Spleen (tissue), 11 donors: ENCODE data around the gene EVL. TPM values are rescaled to one million over a fixed set of nuclear protein-coding genes. Genes with fewer than 3 reads are reported as not detected.
A peak's percentile ranks its signal among the peaks of the same experiment; 100 is the strongest.

Source experiments
- DNase-seq: peaks from one replicate; pipeline ENCODE4 v3.0.0-alpha.2; 2020
- H3K27ac ChIP-seq, 8 donors: fragments of 200-600 bp; sonication (generic) in 7 of 8; 1 replicate in 4 of 8; 2 replicates in 4 of 8; pipeline versions ENCODE4 v1.5.0 to v1.8.0; 2016 to 2021; ENCODE audit warnings: inconsistent platforms in 4 of 8, mild to moderate bottlenecking in 4 of 8, moderate library complexity in 1 of 8
- H3K27me3 ChIP-seq, 7 donors: fragments of 200-600 bp; sonication (generic) in 6 of 7; replicated peaks in 1 of 7; 1 replicate in 4 of 7; 2 replicates in 3 of 7; pipeline versions ENCODE4 v1.5.0 to v1.8.0; 2016 to 2021; ENCODE audit warnings: inconsistent platforms in 3 of 7, mild to moderate bottlenecking in 1 of 7
- H3K36me3 ChIP-seq, 6 donors: fragments of 200-600 bp; sonication (generic) in 5 of 6; 1 replicate in 4 of 6; 2 replicates in 2 of 6; pipeline versions ENCODE4 v1.5.0 to v1.8.0; 2016 to 2021; ENCODE audit warnings: inconsistent platforms in 2 of 6
- H3K4me1 ChIP-seq, 6 donors: fragments of 200-600 bp; sonication (generic) in 5 of 6; 1 replicate in 3 of 6; 2 replicates in 3 of 6; pipeline versions ENCODE4 v1.5.0 to v1.8.0; 2016 to 2021; ENCODE audit warnings: inconsistent platforms in 3 of 6
- H3K4me3 ChIP-seq, 8 donors: fragments of 200-600 bp; sonication (generic) in 7 of 8; 1 replicate in 4 of 8; 2 replicates in 4 of 8; pipeline versions ENCODE4 v1.5.0 to v1.8.0; 2016 to 2021; ENCODE audit warnings: inconsistent platforms in 4 of 8, mild to moderate bottlenecking in 4 of 8, moderate library complexity in 2 of 8
- H3K9me3 ChIP-seq, 8 donors: fragments of 200-600 bp; sonication (generic) in 7 of 8; 1 replicate in 4 of 8; 2 replicates in 4 of 8; pipeline versions ENCODE4 v1.5.0 to v1.8.0; 2016 to 2021; ENCODE audit warnings: inconsistent platforms in 4 of 8
- POLR2A ChIP-seq, 3 donors: fragments of 450-650 bp; IDR thresholded peaks; one replicate each; pipeline ENCODE4 v1.5.1; 2017; ENCODE audit warnings: antibody characterized with exemption in 3 of 3, mild to moderate bottlenecking in 1 of 3
- POLR2AphosphoS5 ChIP-seq, 3 donors: sonication (generic); formaldehyde crosslinking; IDR thresholded peaks; one replicate each; pipeline ENCODE4 v1.5.1; 2017; ENCODE audit warnings: antibody characterized with exemption in 3 of 3
- WGBS, 5 donors: extraction: QIAGEN DNeasy Blood & Tissue Kit in 3 of 5; methylation state at CpG; one replicate each; pipeline versions ENCODE4 v1.1.5 to v1.1.7; 2013 to 2018; 5-methylcytosine and 5-hydroxymethylcytosine counted together
- intact Hi-C: fragments of 100-400 bp; cut with DNase I; formaldehyde crosslinking; loops from one replicate; pipeline ENCODE4 v1.15.0; 2023; ENCODE audit warnings: low total_unique reads
- polyA plus RNA-seq, 3 donors: library from polyadenylated mRNA; stranded (reverse); fragments of 200-250 nt; gene quantifications; one replicate each; pipeline ENCODE4 v1.2.1, GENCODE V29; 2013
- total RNA-seq, 7 donors: library from RNA; depleted of rRNA in 3 of 7; stranded (reverse); fragments of >200 nt in 3 of 7; fragmentation: NEBNext Ultra II Directional in 4 of 7; extraction: Animal tissue kit (Norgen Biotek cat#: 25700) in 4 of 7; gene quantifications; one replicate each; pipeline versions ENCODE4 v1.1.0 to v1.2.1, GENCODE V29; 2016 to 2021
- TF ChIP-seq, protein P1 (sequence below), 11 experiments: fragments of 200-600 bp in 7 of 11; fragments of 450-650 bp in 4 of 11; sonication (generic) in 4 of 11; IDR thresholded peaks in 8 of 11; conservative IDR thresholded peaks in 3 of 11; 1 replicate in 7 of 11; 2 replicates in 4 of 11; pipeline versions ENCODE4 v1.4.0 to v1.8.0; 2016 to 2021; ENCODE audit warnings: antibody characterized with exemption in 11 of 11, inconsistent platforms in 4 of 11, mild to moderate bottlenecking in 1 of 11
- donor health status: healthy with polysubstance abuse.
- donor health status: DM: no; HTN: no; CAD: no; lungs with moderate emphysema.
- donor health status: DM: no; HTN: no; CAD: no.
- donor health status: Bipolar disorder and iron deficiency.
- donor health status: healthy.
- donor health status: DM: no; HTN: no; CAD: no.
- donor health status: DM: yes; HTN: yes; CAD: no.

EVL gene
- total and polyA plus RNA-seq, 10 donors, result 169 to 336 (median 271) TPM

DNA sequence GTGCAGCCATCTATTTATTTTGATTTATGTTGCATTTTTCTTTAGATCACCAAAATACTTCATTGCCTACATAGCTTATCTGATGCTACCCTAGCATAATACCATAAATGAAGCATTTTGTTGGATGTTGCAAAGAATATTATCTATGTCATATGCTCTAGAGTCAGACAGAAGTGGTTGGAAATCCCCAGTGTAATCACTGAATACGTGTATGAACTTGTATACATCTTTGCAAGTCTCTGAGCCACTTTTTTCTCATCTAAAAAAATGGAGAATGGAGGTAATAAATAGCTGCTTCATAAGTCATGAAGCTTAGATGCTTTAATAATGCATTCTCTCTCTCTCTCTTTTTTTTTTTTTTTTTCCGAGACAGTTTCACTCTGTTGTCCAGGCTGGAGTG, 18.5 kb downstream of the EVL start:
- peak overlapping the region in 1 of 8 donors; percentile 76 for H3K27ac ChIP-seq
- TF ChIP-seq POLR2A (IDR thresholded peaks at IDR 0.05) (no peak), POLR2AphosphoS5 (IDR thresholded peaks at IDR 0.05) (no peak)
- TF ChIP-seq, protein P1, sequence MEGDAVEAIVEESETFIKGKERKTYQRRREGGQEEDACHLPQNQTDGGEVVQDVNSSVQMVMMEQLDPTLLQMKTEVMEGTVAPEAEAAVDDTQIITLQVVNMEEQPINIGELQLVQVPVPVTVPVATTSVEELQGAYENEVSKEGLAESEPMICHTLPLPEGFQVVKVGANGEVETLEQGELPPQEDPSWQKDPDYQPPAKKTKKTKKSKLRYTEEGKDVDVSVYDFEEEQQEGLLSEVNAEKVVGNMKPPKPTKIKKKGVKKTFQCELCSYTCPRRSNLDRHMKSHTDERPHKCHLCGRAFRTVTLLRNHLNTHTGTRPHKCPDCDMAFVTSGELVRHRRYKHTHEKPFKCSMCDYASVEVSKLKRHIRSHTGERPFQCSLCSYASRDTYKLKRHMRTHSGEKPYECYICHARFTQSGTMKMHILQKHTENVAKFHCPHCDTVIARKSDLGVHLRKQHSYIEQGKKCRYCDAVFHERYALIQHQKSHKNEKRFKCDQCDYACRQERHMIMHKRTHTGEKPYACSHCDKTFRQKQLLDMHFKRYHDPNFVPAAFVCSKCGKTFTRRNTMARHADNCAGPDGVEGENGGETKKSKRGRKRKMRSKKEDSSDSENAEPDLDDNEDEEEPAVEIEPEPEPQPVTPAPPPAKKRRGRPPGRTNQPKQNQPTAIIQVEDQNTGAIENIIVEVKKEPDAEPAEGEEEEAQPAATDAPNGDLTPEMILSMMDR (IDR thresholded peaks at IDR 0.05 in 8 of 11, conservative IDR thresholded peaks at IDR 0.05 in 3 of 11), result no peak
- peaks cover 0 to 79% (median 42%) of the 10 kb centered on the region in 6 donors for H3K36me3 ChIP-seq
- no peak for DNase-seq
- no peaks in the 10 kb centered on the region for H3K27me3 ChIP-seq
- H3K9me3 ChIP-seq, result no peaks in the 10 kb centered on the region
- intact Hi-C loops, result no loop called here
- no peak overlapping the region for H3K4me3 ChIP-seq
- H3K4me1 ChIP-seq, result peaks cover 31 to 100% (median 69%) of the 10 kb centered on the region in 6 donors
- 54 to 78% (median 64%) methylated on average over 2 of the region's 2 CpGs for WGBS, 5 donors

DNA sequence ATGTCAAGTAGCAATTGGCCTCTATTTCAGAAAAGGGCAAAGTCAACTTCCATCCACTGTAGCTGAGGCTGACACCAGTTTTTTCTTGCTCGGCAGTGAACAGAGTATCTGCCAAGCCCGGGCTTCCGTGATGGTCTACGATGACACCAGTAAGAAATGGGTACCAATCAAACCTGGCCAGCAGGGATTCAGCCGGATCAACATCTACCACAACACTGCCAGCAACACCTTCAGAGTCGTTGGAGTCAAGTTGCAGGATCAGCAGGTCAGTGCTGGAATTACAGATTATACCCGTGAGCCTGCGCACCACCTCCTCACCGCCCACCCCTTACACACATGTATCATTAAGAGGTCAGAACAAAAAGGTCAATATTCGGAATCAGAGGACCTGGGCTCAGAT, 19.4 kb downstream of the EVL start:
- H3K27ac ChIP-seq, result peak overlapping the region in 1 of 8 donors; percentile 4
- peaks cover 22 to 100% (median 60%) of the 10 kb centered on the region in 6 donors for H3K4me1 ChIP-seq
- intact Hi-C loops, result no loop called here
- no peak for TF ChIP-seq POLR2AphosphoS5 (IDR thresholded peaks at IDR 0.05)
- TF ChIP-seq POLR2A (IDR thresholded peaks at IDR 0.05), result no peak
- TF ChIP-seq, protein P1 (IDR thresholded peaks at IDR 0.05 in 8 of 11, conservative IDR thresholded peaks at IDR 0.05 in 3 of 11), result no peak
- peaks cover 0 to 79% (median 49%) of the 10 kb centered on the region in 6 donors for H3K36me3 ChIP-seq
- H3K4me3 ChIP-seq, result no peak overlapping the region
- H3K27me3 ChIP-seq, result no peaks in the 10 kb centered on the region
- H3K9me3 ChIP-seq, result no peaks in the 10 kb centered on the region
- WGBS, 5 donors, result 88 to 94% (median 92%) methylated on average over 10 of the region's 10 CpGs
- DNase-seq, result no peak

DNA sequence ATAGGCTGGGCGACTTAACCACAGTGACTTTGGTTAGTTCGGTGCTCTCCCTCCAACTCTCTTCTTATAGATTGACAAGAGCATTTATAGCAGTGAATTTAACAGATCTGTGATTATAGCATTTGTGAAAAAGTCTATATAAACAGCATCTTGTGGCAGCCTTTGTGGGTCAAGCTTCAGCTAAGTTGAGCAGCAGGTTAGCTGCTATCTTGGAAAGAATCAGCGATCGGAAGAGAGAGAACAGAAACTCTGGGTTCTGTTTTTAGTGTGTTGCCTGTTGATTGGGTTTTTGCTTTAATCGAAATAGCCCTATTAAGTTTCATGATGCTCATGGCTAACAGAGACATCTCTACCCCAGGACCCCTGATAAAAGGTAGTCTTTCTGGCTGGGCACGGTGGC, 20.2 kb downstream of the EVL start:
- Histone ChIP-seq H3K27ac (no peak overlapping the region), H3K27me3 (no peaks in the 10 kb centered on the region), H3K36me3 (peaks cover 0 to 82% (median 53%) of the 10 kb centered on the region in 6 donors), H3K9me3 (no peaks in the 10 kb centered on the region), H3K4me1 (peaks cover 14 to 99% (median 52%) of the 10 kb centered on the region in 6 donors), H3K4me3 (no peak overlapping the region)
- WGBS, 5 donors, result 88 to 92% (median 90%) methylated on average over 6 of the region's 6 CpGs
- DNase-seq, result no peak
- TF ChIP-seq POLR2A (IDR thresholded peaks at IDR 0.05) (no peak), POLR2AphosphoS5 (IDR thresholded peaks at IDR 0.05) (no peak)
- TF ChIP-seq, protein P1 (IDR thresholded peaks at IDR 0.05 in 8 of 11, conservative IDR thresholded peaks at IDR 0.05 in 3 of 11), result no peak
- intact Hi-C loops, result no loop called here

DNA sequence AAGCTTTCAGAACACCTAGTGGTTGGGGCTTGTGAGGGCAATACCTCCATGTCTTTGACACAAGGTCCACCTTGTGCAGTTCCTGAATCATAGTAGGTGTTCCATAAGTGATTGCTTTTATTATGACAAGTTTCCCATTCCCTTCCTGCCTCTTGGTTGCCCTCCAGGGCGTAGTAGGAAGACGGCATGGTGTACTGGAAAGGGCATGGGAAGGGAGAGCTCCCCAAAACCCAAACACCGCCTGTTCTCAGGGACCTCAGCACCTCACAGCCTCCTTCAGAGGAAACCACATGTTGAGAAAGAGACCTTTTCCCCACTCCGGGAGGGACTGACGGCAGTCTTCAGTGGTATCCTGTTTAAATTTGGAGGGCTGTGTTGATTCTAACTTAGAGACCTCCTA, 21.1 kb downstream of the EVL start:
- no peak overlapping the region for H3K27ac ChIP-seq
- intact Hi-C loops, result no loop called here
- no peak for DNase-seq
- TF ChIP-seq POLR2AphosphoS5 (IDR thresholded peaks at IDR 0.05) (no peak), POLR2A (IDR thresholded peaks at IDR 0.05) (no peak)
- TF ChIP-seq, protein P1 (IDR thresholded peaks at IDR 0.05 in 8 of 11, conservative IDR thresholded peaks at IDR 0.05 in 3 of 11), result no peak
- no peaks in the 10 kb centered on the region for H3K27me3 ChIP-seq
- WGBS, 5 donors, result 50 to 82% (median 75%) methylated on average over 5 of the region's 5 CpGs
- peaks cover 12 to 99% (median 43%) of the 10 kb centered on the region in 6 donors for H3K4me1 ChIP-seq
- no peak overlapping the region for H3K4me3 ChIP-seq
- H3K36me3 ChIP-seq, result peaks cover 0 to 91% (median 58%) of the 10 kb centered on the region in 6 donors
- no peaks in the 10 kb centered on the region for H3K9me3 ChIP-seq
